H9 (cell line): ENCODE measurements around the gene ICAM4. TPM values are rescaled to one million over a fixed set of nuclear protein-coding genes. Genes with fewer than 3 reads are reported as not detected.

Experiments
- DNase-seq: peaks from one replicate; pipeline ENCODE4 v3.0.0-alpha.2; 2017
- H2AFZ ChIP-seq: one replicate; pipeline ENCODE4 v1.6.1; 2013; ENCODE audit warnings: mild to moderate bottlenecking, low read length, control low read depth, moderate library complexity
- H2AK5ac ChIP-seq: 2 replicates; pipeline ENCODE4 v1.6.1; 2013; ENCODE audit warnings: low read length, control low read depth, mixed read lengths; ENCODE audit not compliant: insufficient read length
- H2BK120ac ChIP-seq: one replicate; pipeline ENCODE4 v1.6.1; 2013; ENCODE audit warnings: low read depth, mild to moderate bottlenecking, low read length, control low read depth, inconsistent platforms; ENCODE audit not compliant: poor library complexity, severe bottlenecking
- H2BK12ac ChIP-seq: 2 replicates; pipeline ENCODE4 v1.6.1; 2013; ENCODE audit warnings: low read length, control low read depth, mixed read lengths, low read depth; ENCODE audit not compliant: insufficient read length
- H2BK15ac ChIP-seq: 2 replicates; pipeline ENCODE4 v1.6.1; 2013; ENCODE audit warnings: low read depth, low read length, control low read depth
- H2BK20ac ChIP-seq: one replicate; pipeline ENCODE4 v1.6.1; 2013; ENCODE audit warnings: low read depth, mild to moderate bottlenecking, low read length, control low read depth, inconsistent platforms; ENCODE audit not compliant: poor library complexity, severe bottlenecking
- H2BK5ac ChIP-seq: 2 replicates; pipeline ENCODE4 v1.6.1; 2013; ENCODE audit warnings: low read length, control low read depth, mixed read lengths; ENCODE audit not compliant: insufficient read length
- H3K14ac ChIP-seq: 2 replicates; pipeline ENCODE4 v1.6.1; 2013; ENCODE audit warnings: low read length, control low read depth; ENCODE audit not compliant: insufficient read depth
- H3K18ac ChIP-seq: 2 replicates; pipeline ENCODE4 v1.6.1; 2013; ENCODE audit warnings: low read depth, mild to moderate bottlenecking, mixed read lengths, low read length, control low read depth; ENCODE audit not compliant: insufficient read length
- H3K23ac ChIP-seq: 2 replicates; pipeline ENCODE4 v1.6.1; 2013; ENCODE audit warnings: low read length, control low read depth, mixed read lengths, low read depth; ENCODE audit not compliant: insufficient read length
- H3K23me2 ChIP-seq: 2 replicates; pipeline ENCODE4 v1.6.1; 2013; ENCODE audit warnings: low read depth, mild to moderate bottlenecking, mixed read lengths, low read length, control low read depth; ENCODE audit not compliant: insufficient read length, poor library complexity, severe bottlenecking
- H3K27ac ChIP-seq: 2 replicates; pipeline ENCODE4 v1.5.1; 2013; ENCODE audit warnings: low read length, control low read depth, mixed read lengths, low read depth; ENCODE audit not compliant: insufficient read length
- H3K27me3 ChIP-seq: 2 replicates; pipeline ENCODE4 v1.6.1; 2013; ENCODE audit warnings: low read length, control low read depth, inconsistent platforms; ENCODE audit not compliant: insufficient read depth
- H3K4ac ChIP-seq: 2 replicates; pipeline ENCODE4 v1.6.1; 2013; ENCODE audit warnings: low read depth, mild to moderate bottlenecking, control low read depth, inconsistent platforms, low read length, moderate library complexity
- H3K4me1 ChIP-seq: 2 replicates; pipeline ENCODE4 v1.6.1; 2013; ENCODE audit warnings: low read length, control low read depth, inconsistent platforms; ENCODE audit not compliant: insufficient read depth
- H3K4me2 ChIP-seq: 2 replicates; pipeline ENCODE4 v1.6.1; 2013; ENCODE audit warnings: low read length, control low read depth, mixed read lengths; ENCODE audit not compliant: insufficient read length, insufficient read depth
- H3K56ac ChIP-seq: 2 replicates; pipeline ENCODE4 v1.6.1; 2013; ENCODE audit warnings: low read depth, mild to moderate bottlenecking, mixed read lengths, low read length, control low read depth; ENCODE audit not compliant: insufficient read length
- H3K79me1 ChIP-seq: 2 replicates; pipeline ENCODE4 v1.6.1; 2013; ENCODE audit warnings: low read depth, mild to moderate bottlenecking, moderate library complexity, low read length, control low read depth, inconsistent platforms; ENCODE audit not compliant: insufficient read depth, poor library complexity, severe bottlenecking
- H3K79me2 ChIP-seq: 2 replicates; pipeline ENCODE4 v1.6.1; 2013; ENCODE audit warnings: low read length, control low read depth, inconsistent platforms; ENCODE audit not compliant: insufficient read depth
- H3K9ac ChIP-seq: 2 replicates; pipeline ENCODE4 v1.6.1; 2013; ENCODE audit warnings: low read length, control low read depth, mixed read lengths; ENCODE audit not compliant: insufficient read length; ENCODE audit errors: extremely low read depth
- H3K9me3 ChIP-seq: one replicate; pipeline ENCODE4 v1.6.1; 2013; ENCODE audit warnings: low read depth, low read length, inconsistent platforms; ENCODE audit not compliant: control insufficient read depth
- H3T11ph ChIP-seq: one replicate; pipeline ENCODE4 v1.6.1; 2013; ENCODE audit warnings: mild to moderate bottlenecking, low read length, control low read depth, inconsistent platforms
- H4K20me1 ChIP-seq: one replicate; pipeline ENCODE4 v1.6.1; 2013; ENCODE audit not compliant: control insufficient read depth, insufficient read length, insufficient read depth
- H4K5ac ChIP-seq: 2 replicates; pipeline ENCODE4 v1.6.1; 2013; ENCODE audit warnings: low read depth, mild to moderate bottlenecking, mixed read lengths, low read length, control low read depth; ENCODE audit not compliant: insufficient read length
- H4K8ac ChIP-seq: replicated peaks from 2 replicates; pipeline ENCODE4 v1.6.1; 2013; ENCODE audit warnings: low read length, control low read depth, mixed read lengths, low read depth; ENCODE audit not compliant: insufficient read length
- H4K91ac ChIP-seq: 2 replicates; pipeline ENCODE4 v1.6.1; 2013; ENCODE audit warnings: low read depth, mild to moderate bottlenecking, moderate library complexity, mixed read lengths, low read length, control low read depth; ENCODE audit not compliant: insufficient read length
- H3K27ac Mint-ChIP-seq, 3 experiments: 2 replicates in 2 of 3; 3 replicates in 1 of 3; pipeline ENCODE4 v1.8.0; 2020 to 2021; ENCODE audit warnings: mixed read lengths in 3 of 3, mild to moderate bottlenecking in 1 of 3, moderate library complexity in 1 of 3
- H3K27me3 Mint-ChIP-seq: 2 replicates; pipeline ENCODE4 v1.8.0; 2021; ENCODE audit warnings: low read depth, mild to moderate bottlenecking, moderate library complexity, mixed read lengths
- H3K36me3 Mint-ChIP-seq, 3 experiments: 2 replicates in 2 of 3; 3 replicates in 1 of 3; pipeline ENCODE4 v1.8.0; 2020 to 2021; ENCODE audit warnings: low read depth in 3 of 3, mixed read lengths in 3 of 3; ENCODE audit not compliant: insufficient read depth in 1 of 3
- H3K4me1 Mint-ChIP-seq, 2 experiments: 2 replicates each; pipeline ENCODE4 v1.8.0; 2020; ENCODE audit warnings: mixed read lengths in 2 of 2
- H3K4me3 Mint-ChIP-seq, 2 experiments: 2 replicates in 1 of 2; 3 replicates in 1 of 2; pipeline ENCODE4 v1.8.0; 2020 to 2021; ENCODE audit warnings: mild to moderate bottlenecking in 2 of 2, mixed read lengths in 2 of 2, moderate library complexity in 1 of 2
- H3K9me3 Mint-ChIP-seq, 2 experiments: 2 replicates in 1 of 2; 3 replicates in 1 of 2; pipeline ENCODE4 v1.8.0; 2020; ENCODE audit warnings: mild to moderate bottlenecking in 2 of 2, mixed read lengths in 2 of 2, moderate library complexity in 1 of 2
- WGBS: extraction: QIAGEN DNeasy Blood & Tissue Kit; methylation state at CpG from one replicate; pipeline ENCODE4 v1.1.7; 2013; ENCODE audit warnings: missing lambda C conversion rate, low lambda C conversion rate, mixed read lengths; ENCODE audit not compliant: insufficient read length; ENCODE audit errors: extremely low coverage; 5-methylcytosine and 5-hydroxymethylcytosine counted together
- total RNA-seq: library from RNA; stranded (reverse); gene quantifications from 2 replicates; pipeline ENCODE4 v1.2.1, GENCODE V29; 2021
- TF ChIP-seq, protein P1 (sequence below): fragments of 200-600 bp; sonication (generic); conservative IDR thresholded peaks from 3 replicates; pipeline ENCODE4 v1.8.0; 2021; ENCODE audit warnings: antibody characterized with exemption, mild to moderate bottlenecking

The ICAM4 gene
- total RNA-seq, 1 experiment from 2014 or later: 1.1 TPM

DNA sequence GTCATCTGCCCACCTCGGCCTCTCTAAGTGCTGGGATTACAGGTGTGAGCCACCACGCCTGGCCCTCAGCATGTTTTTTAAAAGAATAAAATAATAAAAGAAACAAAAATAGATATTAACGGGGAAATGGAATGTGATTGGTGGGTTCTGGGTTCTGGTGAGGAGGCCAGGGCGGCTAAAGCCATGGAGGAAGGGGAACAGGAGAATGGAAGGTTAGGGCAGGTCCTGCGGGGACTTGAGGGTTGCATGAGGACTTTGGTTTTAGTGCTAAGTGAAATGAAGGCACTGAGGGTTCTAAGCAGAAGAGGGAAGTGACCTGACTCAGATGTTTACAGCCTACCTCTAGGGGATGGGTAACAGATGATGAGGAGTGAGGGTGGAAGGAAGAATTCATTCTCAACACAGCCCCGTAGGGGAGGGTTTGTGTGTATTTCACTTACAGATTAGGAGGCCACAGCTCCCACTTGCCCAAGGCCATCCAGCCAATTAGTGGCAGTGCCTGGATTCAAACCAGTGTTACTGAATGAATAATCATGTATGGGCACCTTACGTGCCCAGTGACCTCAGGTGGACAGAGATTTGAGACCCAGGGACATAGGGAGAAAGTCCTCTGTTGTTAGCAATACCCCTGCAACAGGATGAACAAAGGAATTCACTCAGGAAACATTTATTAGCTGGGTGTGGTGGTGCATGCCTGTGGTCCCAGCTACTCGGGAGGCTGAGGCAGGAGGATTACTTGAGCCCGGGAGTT lies 41.4 kb upstream of the ICAM4 start:
- no peak overlapping the region for H3K4me2 ChIP-seq
- no peak overlapping the region for H2BK20ac ChIP-seq
- H3K23me2 ChIP-seq: no peaks in the 10 kb centered on the region
- H3K27ac Mint-ChIP-seq: peak overlapping the region in 2 of 3 experiments; percentile 77 to 79; a peak in 5 of 7 replicates
- no peak overlapping the region for H3K27ac ChIP-seq
- no peaks in the 10 kb centered on the region; the same call in 1 of the 2 replicates for H3K27me3 Mint-ChIP-seq
- no peak overlapping the region for H4K91ac ChIP-seq
- H3K79me2 ChIP-seq: no peaks in the 10 kb centered on the region
- no peak overlapping the region for H2BK12ac ChIP-seq
- no peak overlapping the region for H3K14ac ChIP-seq
- no peak overlapping the region for H3T11ph ChIP-seq
- H3K36me3 Mint-ChIP-seq: no peaks in the 10 kb centered on the region
- no peaks in the 10 kb centered on the region for H3K4me1 ChIP-seq
- no peak overlapping the region for H3K4me3 Mint-ChIP-seq
- no peak overlapping the region for H2BK5ac ChIP-seq
- H3K56ac ChIP-seq: no peak overlapping the region
- no peak overlapping the region for H2BK120ac ChIP-seq
- H3K27me3 ChIP-seq: no peaks in the 10 kb centered on the region
- H3K4me1 Mint-ChIP-seq: peaks cover 0 to 4% of the 10 kb centered on the region in 2 experiments; a peak in 1 of 4 replicates
- H3K18ac ChIP-seq: no peak overlapping the region
- no peak overlapping the region for H3K4ac ChIP-seq
- H4K8ac ChIP-seq: no peak overlapping the region
- TF ChIP-seq, protein P1, sequence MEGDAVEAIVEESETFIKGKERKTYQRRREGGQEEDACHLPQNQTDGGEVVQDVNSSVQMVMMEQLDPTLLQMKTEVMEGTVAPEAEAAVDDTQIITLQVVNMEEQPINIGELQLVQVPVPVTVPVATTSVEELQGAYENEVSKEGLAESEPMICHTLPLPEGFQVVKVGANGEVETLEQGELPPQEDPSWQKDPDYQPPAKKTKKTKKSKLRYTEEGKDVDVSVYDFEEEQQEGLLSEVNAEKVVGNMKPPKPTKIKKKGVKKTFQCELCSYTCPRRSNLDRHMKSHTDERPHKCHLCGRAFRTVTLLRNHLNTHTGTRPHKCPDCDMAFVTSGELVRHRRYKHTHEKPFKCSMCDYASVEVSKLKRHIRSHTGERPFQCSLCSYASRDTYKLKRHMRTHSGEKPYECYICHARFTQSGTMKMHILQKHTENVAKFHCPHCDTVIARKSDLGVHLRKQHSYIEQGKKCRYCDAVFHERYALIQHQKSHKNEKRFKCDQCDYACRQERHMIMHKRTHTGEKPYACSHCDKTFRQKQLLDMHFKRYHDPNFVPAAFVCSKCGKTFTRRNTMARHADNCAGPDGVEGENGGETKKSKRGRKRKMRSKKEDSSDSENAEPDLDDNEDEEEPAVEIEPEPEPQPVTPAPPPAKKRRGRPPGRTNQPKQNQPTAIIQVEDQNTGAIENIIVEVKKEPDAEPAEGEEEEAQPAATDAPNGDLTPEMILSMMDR: no peak
- H3K9me3 Mint-ChIP-seq: no peaks in the 10 kb centered on the region; a peak in 1 of 5 replicates
- H2BK15ac ChIP-seq: no peak overlapping the region
- DNase-seq: no peak
- no peak overlapping the region for H4K5ac ChIP-seq
- H3K9me3 ChIP-seq: no peaks in the 10 kb centered on the region
- no peak overlapping the region for H3K9ac ChIP-seq
- no peak overlapping the region for H2AFZ ChIP-seq
- no peaks in the 10 kb centered on the region for H4K20me1 ChIP-seq
- H3K23ac ChIP-seq: no peak overlapping the region
- no CpG with 5 or more reads among the region's 9 CpGs for WGBS
- no peak overlapping the region for H2AK5ac ChIP-seq
- no peaks in the 10 kb centered on the region for H3K79me1 ChIP-seq
